Activated CD4-positive, alpha-beta T cell treated with anti-CD3 and anti-CD28 coated beads, Interleukin-2, amount 50 U/mL, for 16 hours (primary cell): ENCODE measurements around the gene MUC2.
"Not testable (repeated sequence)": the region's sequence is repeated elsewhere in the genome, so short reads cannot be mapped to it uniquely, and the experiment has no call there.

Experiments
- DNase-seq: peaks from one replicate; pipeline ENCODE4 v3.0.0-alpha.2; 2020

MUC2 gene

DNA sequence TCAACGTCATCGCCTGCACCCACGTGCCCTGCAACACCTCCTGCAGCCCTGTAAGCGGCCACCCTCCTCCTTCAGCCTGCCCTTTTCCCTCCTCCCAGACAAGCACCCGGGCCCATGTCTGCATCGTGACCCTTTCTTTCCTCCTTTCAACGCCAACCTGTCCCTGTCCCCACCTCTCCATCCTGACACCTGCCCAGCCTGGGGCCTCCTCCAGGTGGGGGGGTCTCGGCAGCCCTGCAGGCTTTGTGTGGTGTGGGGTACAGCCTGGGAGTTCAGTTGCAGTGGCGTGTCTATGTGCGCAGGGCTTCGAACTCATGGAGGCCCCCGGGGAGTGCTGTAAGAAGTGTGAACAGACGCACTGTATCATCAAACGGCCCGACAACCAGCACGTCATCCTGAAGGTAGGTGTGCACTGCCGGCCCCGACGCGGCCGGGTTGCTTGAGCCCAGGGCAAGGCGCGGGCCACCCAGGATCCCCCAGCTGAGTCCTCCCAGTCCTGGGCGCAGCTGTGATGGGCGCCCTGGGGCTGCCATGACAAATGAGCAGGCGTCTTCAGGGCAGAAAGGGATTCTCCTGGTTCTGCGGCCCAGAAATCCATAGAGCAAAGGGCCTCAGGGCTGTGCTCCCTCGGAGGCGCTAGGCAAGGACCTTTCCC, 33.7 kb downstream of the MUC2 start:
- DNase-seq = no peak

DNA sequence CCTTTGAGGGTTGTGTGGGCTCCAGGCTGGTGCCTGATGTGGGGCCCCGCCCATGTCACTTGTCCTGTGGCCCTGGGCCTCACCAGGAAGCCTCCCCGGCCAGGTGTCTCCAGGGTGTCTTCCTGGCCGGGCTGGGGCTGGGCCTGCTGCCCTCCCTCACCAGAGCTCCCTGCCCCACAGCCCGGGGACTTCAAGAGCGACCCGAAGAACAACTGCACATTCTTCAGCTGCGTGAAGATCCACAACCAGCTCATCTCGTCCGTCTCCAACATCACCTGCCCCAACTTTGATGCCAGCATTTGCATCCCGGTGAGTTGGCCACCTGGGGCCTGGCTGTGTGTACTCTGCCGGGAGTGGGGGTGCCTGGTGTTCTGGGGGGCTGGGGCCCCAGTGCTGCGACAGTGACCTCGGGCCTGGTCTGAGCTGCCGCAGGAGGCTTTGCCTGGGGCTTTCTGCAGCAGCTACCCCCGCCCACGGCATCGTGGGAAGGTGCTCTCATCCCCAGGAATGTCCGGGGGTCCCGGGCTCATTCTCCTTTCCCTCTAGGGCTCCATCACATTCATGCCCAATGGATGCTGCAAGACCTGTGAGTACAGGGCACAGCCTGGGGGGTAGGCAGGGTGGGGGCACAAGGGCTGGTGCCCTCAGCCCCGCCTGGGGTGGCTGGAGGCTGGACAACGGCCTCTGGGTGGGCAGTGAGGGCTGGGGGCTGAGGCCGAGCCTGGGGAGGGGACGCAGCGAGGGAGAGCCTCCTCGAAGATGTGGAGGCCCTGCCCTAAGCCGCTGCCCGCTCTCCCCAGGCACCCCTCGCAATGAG, 34.6 kb downstream of the MUC2 start:
- DNase-seq = no peak

- no peak for DNase-seq
Observed at GRCh38 chr11:1109918-1110705, 35.4 kb downstream of the MUC2 start.

DNA sequence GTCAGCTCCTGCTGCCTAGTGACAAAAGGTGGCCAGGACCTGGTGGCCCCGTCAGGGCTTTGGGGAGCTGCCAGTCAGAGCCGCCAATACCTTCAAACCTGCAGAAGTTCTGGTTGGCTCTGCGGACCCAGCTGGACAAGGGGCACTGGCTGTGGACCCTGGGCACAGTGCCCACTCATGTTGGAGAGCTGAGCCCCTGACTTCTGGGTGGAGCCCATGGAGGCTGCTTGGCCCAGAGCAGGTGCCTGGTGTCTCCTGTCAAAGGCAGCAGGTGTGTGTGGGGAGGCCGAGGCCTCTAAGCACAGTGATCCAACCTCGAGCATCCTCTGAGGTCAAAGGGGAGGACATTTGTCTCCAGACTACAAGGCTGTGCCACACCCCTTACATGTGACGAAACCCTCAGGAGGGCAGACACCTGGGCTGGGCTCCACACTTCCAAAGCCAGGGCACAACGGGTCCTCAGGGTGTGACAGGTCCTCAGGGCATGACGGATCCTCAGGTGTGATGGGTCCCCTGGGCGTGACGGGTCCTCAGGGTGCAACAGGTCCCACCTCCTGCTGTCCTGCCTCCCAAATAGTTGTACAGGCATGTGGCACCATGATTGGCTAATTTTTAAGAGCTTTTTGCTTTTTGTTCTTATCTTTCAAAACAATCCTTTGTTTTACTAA, 37.0 kb downstream of the MUC2 start:
- DNase-seq = no peak

DNA sequence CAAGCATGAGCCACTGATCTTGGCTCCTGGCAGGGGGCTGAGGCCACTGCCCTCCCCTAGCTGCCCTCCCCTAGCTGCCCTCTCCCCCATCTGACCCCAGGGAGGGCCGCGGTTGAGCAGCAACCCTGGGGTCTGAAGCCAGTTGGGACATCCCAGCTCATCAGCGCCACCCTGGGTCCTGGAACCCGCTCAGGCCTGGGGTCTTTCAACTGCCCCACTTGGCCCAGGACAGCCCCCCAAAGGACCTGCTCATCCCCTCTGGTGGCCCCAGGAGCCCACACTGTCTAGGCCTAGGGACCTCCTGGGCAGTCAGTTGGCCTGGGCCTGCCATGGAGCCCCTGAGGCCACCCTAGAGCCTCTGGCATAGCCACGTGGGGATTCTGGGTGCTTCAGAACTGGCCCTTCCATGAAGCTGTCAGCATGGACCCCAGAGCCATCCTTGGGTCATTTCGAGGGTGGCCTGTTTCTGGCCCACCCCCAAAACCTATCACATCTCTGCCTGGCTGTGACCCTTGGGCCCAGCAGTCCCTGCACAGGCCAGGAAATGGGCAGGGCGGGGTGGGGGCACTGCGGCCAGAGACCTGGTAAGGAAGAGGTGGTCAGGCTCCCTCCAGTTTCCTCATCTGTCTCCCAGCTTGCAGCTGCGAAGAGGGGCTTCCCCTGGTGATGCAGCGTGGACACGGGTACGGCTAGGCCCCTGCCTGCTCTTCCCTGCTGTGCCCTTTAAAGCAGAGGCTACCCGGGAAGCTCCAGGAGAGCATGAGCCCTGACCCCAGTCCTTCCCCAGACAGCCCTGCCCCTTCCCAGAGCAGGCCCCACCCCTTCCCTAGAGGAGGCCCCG, 37.9 kb downstream of the MUC2 start:
- no peak for DNase-seq

GRCh38 chr11:1113405-1114201, 38.9 kb downstream of the MUC2 start:
- DNase-seq = no peak

DNA sequence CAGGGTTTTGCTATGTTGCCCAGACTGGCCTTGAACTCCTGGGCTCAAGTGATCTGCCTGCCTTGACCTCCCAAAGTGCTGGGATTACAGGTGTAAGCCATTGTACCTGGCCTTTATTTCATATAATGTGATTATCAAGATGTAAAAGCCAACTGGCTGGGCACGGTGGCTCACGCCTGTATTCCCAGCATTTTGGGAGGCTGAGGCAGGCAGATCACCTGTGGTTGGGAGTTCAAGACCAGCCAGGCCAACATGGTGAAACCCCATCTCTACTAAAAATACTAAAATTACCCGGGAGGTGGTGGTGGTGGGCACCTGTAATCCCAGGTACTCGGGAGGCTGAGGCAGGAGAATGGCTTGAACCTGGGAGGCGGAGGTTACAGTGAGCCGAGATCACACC, 40.6 kb downstream of the MUC2 start:
- not testable (repeated sequence) for DNase-seq

GRCh38 chr11:1116104-1116503, 41.4 kb downstream of the MUC2 start:
- no peak for DNase-seq

DNA sequence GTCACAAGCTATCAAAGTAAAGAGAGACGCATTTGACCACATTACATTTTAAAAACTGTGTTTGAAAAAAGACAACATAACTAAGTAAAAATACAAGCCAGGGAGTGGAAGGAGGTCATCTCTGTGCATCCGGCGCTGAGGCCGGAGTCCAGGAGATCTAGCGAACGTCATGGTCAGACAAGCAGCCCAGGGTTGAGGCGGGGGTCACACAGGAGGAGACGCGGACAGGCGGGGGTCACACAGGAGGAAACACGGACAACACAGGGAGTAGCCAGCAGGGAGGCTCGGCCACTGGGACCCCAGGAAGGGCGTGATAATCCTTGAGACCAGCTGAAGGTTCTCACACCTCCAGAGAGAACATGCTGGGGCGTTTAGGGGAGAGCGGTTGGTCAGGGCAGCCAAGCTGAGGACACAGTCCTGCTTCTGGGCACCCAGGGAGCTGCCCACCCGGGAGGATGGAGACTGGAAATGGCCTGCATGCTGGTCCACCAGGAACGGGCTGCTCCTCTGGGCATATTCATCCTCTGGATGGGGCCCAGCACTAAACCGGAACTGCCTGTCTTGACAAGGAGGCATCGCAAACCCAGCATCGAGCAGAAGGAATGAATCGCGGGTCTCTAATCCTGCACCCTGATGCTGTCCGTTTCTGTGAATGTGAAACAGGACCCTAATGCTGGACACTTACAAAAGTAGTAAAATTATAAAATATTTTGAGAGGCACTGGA, 42.2 kb downstream of the MUC2 start:
- no peak for DNase-seq

DNA sequence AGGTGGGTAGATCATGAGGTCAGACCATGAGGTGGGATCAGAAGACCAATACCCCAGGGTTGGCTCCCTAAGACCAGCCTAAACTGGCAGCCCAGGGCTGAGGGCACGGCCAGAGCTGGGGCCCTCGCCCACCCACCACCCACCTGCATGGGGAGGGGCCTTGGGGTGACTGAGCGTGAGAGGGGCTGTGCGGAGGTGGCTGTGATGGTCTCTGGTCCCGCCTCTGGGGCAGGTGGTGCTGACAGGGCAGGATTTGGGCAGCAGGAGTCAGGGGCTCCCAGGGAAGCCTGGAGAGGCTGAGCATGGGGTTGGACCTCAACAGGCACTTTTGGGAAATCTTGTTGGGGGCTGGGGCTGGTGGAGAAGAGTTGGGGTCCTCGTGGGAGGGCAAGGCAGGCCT, 43.3 kb downstream of the MUC2 start:
- DNase-seq = no peak

GRCh38 chr11:1118755-1119603, 44.3 kb downstream of the MUC2 start:
- DNase-seq = no peak

- DNase-seq = no peak
Observed at GRCh38 chr11:1119604-1120146, 45.0 kb downstream of the MUC2 start.

DNA sequence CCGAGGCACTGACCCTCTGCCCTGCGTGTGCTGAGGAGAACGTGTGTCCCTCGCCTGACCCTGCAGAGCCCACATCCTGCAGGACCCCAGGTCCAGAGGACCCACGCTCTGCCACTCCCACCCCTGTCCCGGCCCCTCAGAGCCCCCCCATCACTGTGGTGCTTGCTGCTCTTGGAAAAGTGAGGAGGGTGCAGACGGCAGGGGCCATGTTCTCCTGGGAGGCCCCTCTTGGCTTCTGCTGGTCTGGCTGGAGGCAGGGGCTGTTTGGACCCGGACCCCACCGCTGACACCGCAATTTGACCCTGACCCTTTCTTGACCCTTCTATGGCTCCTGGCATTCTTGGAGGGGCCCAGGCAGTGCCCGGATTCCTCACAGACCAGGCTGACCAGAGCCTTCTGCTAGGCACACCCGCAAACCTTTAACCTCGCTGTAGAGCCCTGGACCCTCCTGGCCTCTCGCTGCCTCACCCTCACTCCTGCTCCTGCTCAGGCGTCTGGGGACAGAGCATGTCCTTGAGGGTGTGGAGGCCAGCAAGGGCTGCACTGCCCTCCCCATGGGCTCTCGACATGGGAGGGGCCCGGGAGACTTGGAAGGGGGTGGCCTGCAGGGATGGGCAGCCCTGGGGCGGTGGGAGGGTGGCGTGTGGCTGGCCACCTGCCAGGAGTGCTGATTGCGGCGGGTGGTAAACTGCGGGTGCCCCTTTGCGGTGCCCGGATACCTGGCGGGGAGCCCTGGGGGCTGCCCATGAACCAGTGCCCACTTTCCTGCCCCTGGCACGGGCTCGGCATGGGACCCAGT, 46.1 kb downstream of the MUC2 start:
- no peak for DNase-seq

- DNase-seq = no peak
Observed at GRCh38 chr11:1121331-1121812, 46.7 kb downstream of the MUC2 start.

GRCh38 chr11:1121813-1122663, 47.4 kb downstream of the MUC2 start:
- no peak for DNase-seq

DNA sequence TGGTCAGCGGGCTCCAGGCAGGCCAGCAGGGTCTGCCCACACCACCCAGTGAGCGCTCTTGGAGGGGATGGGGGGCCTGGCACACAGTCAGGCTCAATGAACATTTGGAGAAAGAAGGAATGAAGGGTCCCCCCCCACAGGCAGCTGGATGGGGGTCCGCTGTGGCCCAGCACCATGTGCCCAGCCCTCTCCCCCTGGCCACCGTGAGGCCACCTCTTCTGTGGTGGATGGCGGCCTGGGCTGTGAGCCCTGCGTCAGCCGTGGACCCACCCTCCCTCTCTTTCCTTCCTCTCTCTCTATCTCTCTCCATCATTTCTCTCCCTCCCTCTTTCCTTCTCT, 48.0 kb downstream of the MUC2 start:
- DNase-seq = no peak

GRCh38 chr11:1123970-1124369, 49.3 kb downstream of the MUC2 start:
- peak; percentile 3 for DNase-seq
